H9 (cell line): ENCODE measurements around the gene FCGR1A. TPM values are rescaled to one million over a fixed set of nuclear protein-coding genes. Genes with fewer than 3 reads are reported as not detected.
"Not testable (repeated sequence)": the region's sequence is repeated elsewhere in the genome, so short reads cannot be mapped to it uniquely, and the experiment has no call there.

ENCODE experiments used
- DNase-seq: peaks from one replicate; pipeline ENCODE4 v3.0.0-alpha.2; 2017
- H2AFZ ChIP-seq: one replicate; pipeline ENCODE4 v1.6.1; 2013; ENCODE audit warnings: mild to moderate bottlenecking, low read length, control low read depth, moderate library complexity
- H2AK5ac ChIP-seq: 2 replicates; pipeline ENCODE4 v1.6.1; 2013; ENCODE audit warnings: low read length, control low read depth, mixed read lengths; ENCODE audit not compliant: insufficient read length
- H2BK120ac ChIP-seq: one replicate; pipeline ENCODE4 v1.6.1; 2013; ENCODE audit warnings: low read depth, mild to moderate bottlenecking, low read length, control low read depth, inconsistent platforms; ENCODE audit not compliant: poor library complexity, severe bottlenecking
- H2BK12ac ChIP-seq: 2 replicates; pipeline ENCODE4 v1.6.1; 2013; ENCODE audit warnings: low read length, control low read depth, mixed read lengths, low read depth; ENCODE audit not compliant: insufficient read length
- H2BK15ac ChIP-seq: 2 replicates; pipeline ENCODE4 v1.6.1; 2013; ENCODE audit warnings: low read depth, low read length, control low read depth
- H2BK20ac ChIP-seq: one replicate; pipeline ENCODE4 v1.6.1; 2013; ENCODE audit warnings: low read depth, mild to moderate bottlenecking, low read length, control low read depth, inconsistent platforms; ENCODE audit not compliant: poor library complexity, severe bottlenecking
- H2BK5ac ChIP-seq: 2 replicates; pipeline ENCODE4 v1.6.1; 2013; ENCODE audit warnings: low read length, control low read depth, mixed read lengths; ENCODE audit not compliant: insufficient read length
- H3K14ac ChIP-seq: 2 replicates; pipeline ENCODE4 v1.6.1; 2013; ENCODE audit warnings: low read length, control low read depth; ENCODE audit not compliant: insufficient read depth
- H3K18ac ChIP-seq: 2 replicates; pipeline ENCODE4 v1.6.1; 2013; ENCODE audit warnings: low read depth, mild to moderate bottlenecking, mixed read lengths, low read length, control low read depth; ENCODE audit not compliant: insufficient read length
- H3K23ac ChIP-seq: 2 replicates; pipeline ENCODE4 v1.6.1; 2013; ENCODE audit warnings: low read length, control low read depth, mixed read lengths, low read depth; ENCODE audit not compliant: insufficient read length
- H3K23me2 ChIP-seq: 2 replicates; pipeline ENCODE4 v1.6.1; 2013; ENCODE audit warnings: low read depth, mild to moderate bottlenecking, mixed read lengths, low read length, control low read depth; ENCODE audit not compliant: insufficient read length, poor library complexity, severe bottlenecking
- H3K27ac ChIP-seq: 2 replicates; pipeline ENCODE4 v1.5.1; 2013; ENCODE audit warnings: low read length, control low read depth, mixed read lengths, low read depth; ENCODE audit not compliant: insufficient read length
- H3K27me3 ChIP-seq: 2 replicates; pipeline ENCODE4 v1.6.1; 2013; ENCODE audit warnings: low read length, control low read depth, inconsistent platforms; ENCODE audit not compliant: insufficient read depth
- H3K4ac ChIP-seq: 2 replicates; pipeline ENCODE4 v1.6.1; 2013; ENCODE audit warnings: low read depth, mild to moderate bottlenecking, control low read depth, inconsistent platforms, low read length, moderate library complexity
- H3K4me1 ChIP-seq: 2 replicates; pipeline ENCODE4 v1.6.1; 2013; ENCODE audit warnings: low read length, control low read depth, inconsistent platforms; ENCODE audit not compliant: insufficient read depth
- H3K4me2 ChIP-seq: 2 replicates; pipeline ENCODE4 v1.6.1; 2013; ENCODE audit warnings: low read length, control low read depth, mixed read lengths; ENCODE audit not compliant: insufficient read length, insufficient read depth
- H3K56ac ChIP-seq: 2 replicates; pipeline ENCODE4 v1.6.1; 2013; ENCODE audit warnings: low read depth, mild to moderate bottlenecking, mixed read lengths, low read length, control low read depth; ENCODE audit not compliant: insufficient read length
- H3K79me1 ChIP-seq: 2 replicates; pipeline ENCODE4 v1.6.1; 2013; ENCODE audit warnings: low read depth, mild to moderate bottlenecking, moderate library complexity, low read length, control low read depth, inconsistent platforms; ENCODE audit not compliant: insufficient read depth, poor library complexity, severe bottlenecking
- H3K79me2 ChIP-seq: 2 replicates; pipeline ENCODE4 v1.6.1; 2013; ENCODE audit warnings: low read length, control low read depth, inconsistent platforms; ENCODE audit not compliant: insufficient read depth
- H3K9ac ChIP-seq: 2 replicates; pipeline ENCODE4 v1.6.1; 2013; ENCODE audit warnings: low read length, control low read depth, mixed read lengths; ENCODE audit not compliant: insufficient read length; ENCODE audit errors: extremely low read depth
- H3K9me3 ChIP-seq: one replicate; pipeline ENCODE4 v1.6.1; 2013; ENCODE audit warnings: low read depth, low read length, inconsistent platforms; ENCODE audit not compliant: control insufficient read depth
- H3T11ph ChIP-seq: one replicate; pipeline ENCODE4 v1.6.1; 2013; ENCODE audit warnings: mild to moderate bottlenecking, low read length, control low read depth, inconsistent platforms
- H4K20me1 ChIP-seq: one replicate; pipeline ENCODE4 v1.6.1; 2013; ENCODE audit not compliant: control insufficient read depth, insufficient read length, insufficient read depth
- H4K5ac ChIP-seq: 2 replicates; pipeline ENCODE4 v1.6.1; 2013; ENCODE audit warnings: low read depth, mild to moderate bottlenecking, mixed read lengths, low read length, control low read depth; ENCODE audit not compliant: insufficient read length
- H4K8ac ChIP-seq: replicated peaks from 2 replicates; pipeline ENCODE4 v1.6.1; 2013; ENCODE audit warnings: low read length, control low read depth, mixed read lengths, low read depth; ENCODE audit not compliant: insufficient read length
- H4K91ac ChIP-seq: 2 replicates; pipeline ENCODE4 v1.6.1; 2013; ENCODE audit warnings: low read depth, mild to moderate bottlenecking, moderate library complexity, mixed read lengths, low read length, control low read depth; ENCODE audit not compliant: insufficient read length
- H3K27ac Mint-ChIP-seq, 3 experiments: 2 replicates in 2 of 3; 3 replicates in 1 of 3; pipeline ENCODE4 v1.8.0; 2020 to 2021; ENCODE audit warnings: mixed read lengths in 3 of 3, mild to moderate bottlenecking in 1 of 3, moderate library complexity in 1 of 3
- H3K27me3 Mint-ChIP-seq: 2 replicates; pipeline ENCODE4 v1.8.0; 2021; ENCODE audit warnings: low read depth, mild to moderate bottlenecking, moderate library complexity, mixed read lengths
- H3K36me3 Mint-ChIP-seq, 3 experiments: 2 replicates in 2 of 3; 3 replicates in 1 of 3; pipeline ENCODE4 v1.8.0; 2020 to 2021; ENCODE audit warnings: low read depth in 3 of 3, mixed read lengths in 3 of 3; ENCODE audit not compliant: insufficient read depth in 1 of 3
- H3K4me1 Mint-ChIP-seq, 2 experiments: 2 replicates each; pipeline ENCODE4 v1.8.0; 2020; ENCODE audit warnings: mixed read lengths in 2 of 2
- H3K4me3 Mint-ChIP-seq, 2 experiments: 2 replicates in 1 of 2; 3 replicates in 1 of 2; pipeline ENCODE4 v1.8.0; 2020 to 2021; ENCODE audit warnings: mild to moderate bottlenecking in 2 of 2, mixed read lengths in 2 of 2, moderate library complexity in 1 of 2
- H3K9me3 Mint-ChIP-seq, 2 experiments: 2 replicates in 1 of 2; 3 replicates in 1 of 2; pipeline ENCODE4 v1.8.0; 2020; ENCODE audit warnings: mild to moderate bottlenecking in 2 of 2, mixed read lengths in 2 of 2, moderate library complexity in 1 of 2
- WGBS: extraction: QIAGEN DNeasy Blood & Tissue Kit; methylation state at CpG from one replicate; pipeline ENCODE4 v1.1.7; 2013; ENCODE audit warnings: missing lambda C conversion rate, low lambda C conversion rate, mixed read lengths; ENCODE audit not compliant: insufficient read length; ENCODE audit errors: extremely low coverage; 5-methylcytosine and 5-hydroxymethylcytosine counted together
- total RNA-seq: library from RNA; stranded (reverse); gene quantifications from 2 replicates; pipeline ENCODE4 v1.2.1, GENCODE V29; 2021

Gene FCGR1A
- total RNA-seq, 1 experiment from 2014 or later, result not detected

DNA sequence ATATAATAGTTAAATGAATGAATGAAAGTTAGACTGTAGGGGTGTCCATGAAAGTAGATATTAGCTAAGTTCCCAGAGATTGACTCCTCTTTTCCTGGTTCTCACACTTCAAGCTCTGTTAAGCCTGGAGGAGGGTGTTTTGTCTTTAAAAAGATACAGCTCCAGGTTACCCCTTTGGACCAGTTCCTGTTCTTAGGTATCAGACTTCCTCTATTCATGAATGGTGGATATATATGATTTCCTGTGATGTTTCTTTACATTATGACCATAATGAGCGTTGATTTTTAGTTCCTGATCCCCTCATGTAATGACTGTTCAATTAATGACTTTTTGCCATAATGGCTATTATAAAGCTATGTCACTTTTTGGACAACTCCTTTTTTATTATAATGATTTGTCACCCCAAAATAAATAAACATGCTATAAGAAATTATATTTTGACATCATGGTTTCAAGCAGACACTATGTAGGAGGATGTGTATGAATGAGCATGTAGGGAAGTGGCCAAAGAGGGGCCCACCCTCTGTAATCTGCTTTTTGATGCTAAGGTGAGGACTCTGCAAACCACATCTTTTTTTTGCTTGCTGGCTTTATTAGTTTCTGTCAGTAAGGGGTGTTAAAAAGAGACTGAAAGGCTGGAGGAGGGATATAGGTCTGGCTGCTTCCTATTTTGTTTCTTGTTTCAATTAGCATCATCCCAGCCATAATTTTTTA is 18.2 kb upstream of the FCGR1A start:
- not testable (repeated sequence) for H3K4ac ChIP-seq, H3K4me1 Mint-ChIP-seq

DNA sequence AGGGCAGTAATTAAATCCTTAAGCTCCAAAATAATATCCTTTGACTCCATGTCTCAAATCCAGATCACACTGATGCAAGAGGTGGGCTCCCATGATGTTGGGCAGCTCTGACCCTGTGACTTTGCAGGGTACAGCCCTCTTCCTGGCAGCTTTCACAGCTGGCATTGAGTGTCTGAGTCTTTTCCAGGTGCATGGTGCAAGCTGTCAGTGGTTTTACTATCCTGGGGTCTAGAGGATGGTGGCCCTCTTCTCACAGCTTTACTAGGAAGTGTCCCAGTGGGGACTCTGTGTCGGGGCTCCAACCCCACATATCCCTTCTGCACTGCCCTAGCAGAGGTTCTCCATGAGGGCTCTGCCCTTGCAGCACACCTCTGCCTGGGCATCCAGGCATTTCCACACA is 16.3 kb upstream of the FCGR1A start:
- H3K56ac ChIP-seq, H3K9me3 ChIP-seq, H3K79me1 ChIP-seq, H2BK15ac ChIP-seq, H3K27me3 ChIP-seq, H4K91ac ChIP-seq, H3K9ac ChIP-seq, DNase-seq, H3K23ac ChIP-seq, H3K27ac ChIP-seq, H3K36me3 Mint-ChIP-seq, H3K27me3 Mint-ChIP-seq, H3K4me1 Mint-ChIP-seq, H2BK120ac ChIP-seq, H2BK20ac ChIP-seq, H4K5ac ChIP-seq, H2BK5ac ChIP-seq, H3K14ac ChIP-seq, H3K4me3 Mint-ChIP-seq, H3K23me2 ChIP-seq, H2AK5ac ChIP-seq, H3K4me2 ChIP-seq, H2AFZ ChIP-seq, H3K4me1 ChIP-seq, H2BK12ac ChIP-seq, H3K18ac ChIP-seq, H3K79me2 ChIP-seq, H3K4ac ChIP-seq, H3T11ph ChIP-seq, H4K8ac ChIP-seq, H4K20me1 ChIP-seq, H3K9me3 Mint-ChIP-seq, H3K27ac Mint-ChIP-seq: not testable (repeated sequence)
- no CpG with 5 or more reads among the region's 1 CpG for WGBS

More for the DNA sequence above, 18.2 kb upstream of the FCGR1A start:
- not testable (repeated sequence) for DNase-seq, H2BK20ac ChIP-seq, H2BK120ac ChIP-seq, H3K27ac Mint-ChIP-seq, H2AFZ ChIP-seq, H3K79me2 ChIP-seq, H2AK5ac ChIP-seq, H3K27ac ChIP-seq, H3K4me1 ChIP-seq, H4K8ac ChIP-seq, H4K91ac ChIP-seq, H3K14ac ChIP-seq, H3K4me3 Mint-ChIP-seq, H2BK15ac ChIP-seq, H3K27me3 Mint-ChIP-seq, H4K20me1 ChIP-seq, H2BK5ac ChIP-seq, H2BK12ac ChIP-seq, H3K23me2 ChIP-seq, H3K36me3 Mint-ChIP-seq, H3K9me3 ChIP-seq, H3K27me3 ChIP-seq, H3K79me1 ChIP-seq, H3K9ac ChIP-seq, H3K56ac ChIP-seq, H4K5ac ChIP-seq, H3K18ac ChIP-seq, H3K23ac ChIP-seq, H3K4me2 ChIP-seq, H3K9me3 Mint-ChIP-seq, H3T11ph ChIP-seq
- WGBS, result no CpG with 5 or more reads among the region's 1 CpG
